HL-60 (cell line): ENCODE measurements around the gene ACO1.

Experiments
- GABPA ChIP-seq: IDR thresholded peaks from 2 replicates; pipeline ENCODE4 v1.6.1; 2012; ENCODE audit warnings: low read depth
- POLR2AphosphoS5 ChIP-seq: IDR thresholded peaks from 2 replicates; pipeline ENCODE4 v1.6.1; 2012; ENCODE audit warnings: low read depth
- SPI1 ChIP-seq: IDR thresholded peaks from 2 replicates; pipeline ENCODE4 v1.6.1; 2012; ENCODE audit warnings: low read depth, mild to moderate bottlenecking, borderline replicate concordance
- TF ChIP-seq, protein P1 (sequence below): IDR thresholded peaks from one replicate; pipeline ENCODE4 v1.5.1; 2011; ENCODE audit warnings: low read length, control low read depth, inconsistent platforms; ENCODE audit not compliant: insufficient read depth
- TF ChIP-seq, protein P2 (sequence below): IDR thresholded peaks from 2 replicates; pipeline ENCODE4 v1.6.1; 2012; ENCODE audit warnings: low read depth; ENCODE audit not compliant: insufficient replicate concordance

DNA sequence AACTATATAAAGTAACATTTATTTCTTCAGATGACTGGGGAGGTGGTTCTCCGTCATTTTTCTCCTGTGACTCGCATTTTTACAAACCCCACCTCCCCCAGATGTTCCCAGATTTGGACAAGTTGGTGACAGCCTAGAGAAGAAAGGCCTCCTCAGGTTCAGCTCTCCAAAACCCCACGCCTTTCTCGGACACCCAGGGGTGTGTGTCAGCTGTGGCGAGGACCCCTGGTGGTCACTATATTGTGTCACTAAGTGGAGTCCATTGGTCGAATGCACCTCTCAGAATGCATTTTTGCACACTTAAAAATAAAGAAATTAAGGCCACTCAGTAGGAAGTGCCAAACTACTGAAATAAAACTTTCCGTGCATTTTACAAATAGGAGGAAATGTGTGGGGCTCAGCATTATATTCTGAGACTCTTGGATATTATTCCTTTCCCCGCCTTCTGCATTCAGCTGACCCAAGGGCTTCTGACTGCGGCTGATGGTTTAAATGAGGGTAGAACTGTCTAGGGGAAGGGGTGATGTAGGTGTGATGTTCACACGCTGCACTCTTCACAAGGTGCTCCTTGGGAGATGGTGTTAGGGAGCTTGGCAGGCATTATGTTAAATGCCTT is 47.6 kb downstream of the ACO1 start:
- TF ChIP-seq, protein P1, sequence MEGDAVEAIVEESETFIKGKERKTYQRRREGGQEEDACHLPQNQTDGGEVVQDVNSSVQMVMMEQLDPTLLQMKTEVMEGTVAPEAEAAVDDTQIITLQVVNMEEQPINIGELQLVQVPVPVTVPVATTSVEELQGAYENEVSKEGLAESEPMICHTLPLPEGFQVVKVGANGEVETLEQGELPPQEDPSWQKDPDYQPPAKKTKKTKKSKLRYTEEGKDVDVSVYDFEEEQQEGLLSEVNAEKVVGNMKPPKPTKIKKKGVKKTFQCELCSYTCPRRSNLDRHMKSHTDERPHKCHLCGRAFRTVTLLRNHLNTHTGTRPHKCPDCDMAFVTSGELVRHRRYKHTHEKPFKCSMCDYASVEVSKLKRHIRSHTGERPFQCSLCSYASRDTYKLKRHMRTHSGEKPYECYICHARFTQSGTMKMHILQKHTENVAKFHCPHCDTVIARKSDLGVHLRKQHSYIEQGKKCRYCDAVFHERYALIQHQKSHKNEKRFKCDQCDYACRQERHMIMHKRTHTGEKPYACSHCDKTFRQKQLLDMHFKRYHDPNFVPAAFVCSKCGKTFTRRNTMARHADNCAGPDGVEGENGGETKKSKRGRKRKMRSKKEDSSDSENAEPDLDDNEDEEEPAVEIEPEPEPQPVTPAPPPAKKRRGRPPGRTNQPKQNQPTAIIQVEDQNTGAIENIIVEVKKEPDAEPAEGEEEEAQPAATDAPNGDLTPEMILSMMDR, result peak; percentile 24
- TF ChIP-seq POLR2AphosphoS5 (no peak), GABPA (no peak), SPI1 (no peak)
- TF ChIP-seq, protein P2, sequence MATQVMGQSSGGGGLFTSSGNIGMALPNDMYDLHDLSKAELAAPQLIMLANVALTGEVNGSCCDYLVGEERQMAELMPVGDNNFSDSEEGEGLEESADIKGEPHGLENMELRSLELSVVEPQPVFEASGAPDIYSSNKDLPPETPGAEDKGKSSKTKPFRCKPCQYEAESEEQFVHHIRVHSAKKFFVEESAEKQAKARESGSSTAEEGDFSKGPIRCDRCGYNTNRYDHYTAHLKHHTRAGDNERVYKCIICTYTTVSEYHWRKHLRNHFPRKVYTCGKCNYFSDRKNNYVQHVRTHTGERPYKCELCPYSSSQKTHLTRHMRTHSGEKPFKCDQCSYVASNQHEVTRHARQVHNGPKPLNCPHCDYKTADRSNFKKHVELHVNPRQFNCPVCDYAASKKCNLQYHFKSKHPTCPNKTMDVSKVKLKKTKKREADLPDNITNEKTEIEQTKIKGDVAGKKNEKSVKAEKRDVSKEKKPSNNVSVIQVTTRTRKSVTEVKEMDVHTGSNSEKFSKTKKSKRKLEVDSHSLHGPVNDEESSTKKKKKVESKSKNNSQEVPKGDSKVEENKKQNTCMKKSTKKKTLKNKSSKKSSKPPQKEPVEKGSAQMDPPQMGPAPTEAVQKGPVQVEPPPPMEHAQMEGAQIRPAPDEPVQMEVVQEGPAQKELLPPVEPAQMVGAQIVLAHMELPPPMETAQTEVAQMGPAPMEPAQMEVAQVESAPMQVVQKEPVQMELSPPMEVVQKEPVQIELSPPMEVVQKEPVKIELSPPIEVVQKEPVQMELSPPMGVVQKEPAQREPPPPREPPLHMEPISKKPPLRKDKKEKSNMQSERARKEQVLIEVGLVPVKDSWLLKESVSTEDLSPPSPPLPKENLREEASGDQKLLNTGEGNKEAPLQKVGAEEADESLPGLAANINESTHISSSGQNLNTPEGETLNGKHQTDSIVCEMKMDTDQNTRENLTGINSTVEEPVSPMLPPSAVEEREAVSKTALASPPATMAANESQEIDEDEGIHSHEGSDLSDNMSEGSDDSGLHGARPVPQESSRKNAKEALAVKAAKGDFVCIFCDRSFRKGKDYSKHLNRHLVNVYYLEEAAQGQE, result no peak
